EL (cell line): ENCODE measurements around the gene DCLK1.
A peak's percentile ranks its signal among the peaks of the same experiment; 100 is the strongest.

ENCODE experiments used
- DNase-seq: peaks from one replicate; pipeline ENCODE4 v3.0.0-alpha.2; 2016

DCLK1 gene

GRCh38 chr13:35817642-35818607 is 313.3 kb downstream of the DCLK1 start:
- no peak for DNase-seq

DNA sequence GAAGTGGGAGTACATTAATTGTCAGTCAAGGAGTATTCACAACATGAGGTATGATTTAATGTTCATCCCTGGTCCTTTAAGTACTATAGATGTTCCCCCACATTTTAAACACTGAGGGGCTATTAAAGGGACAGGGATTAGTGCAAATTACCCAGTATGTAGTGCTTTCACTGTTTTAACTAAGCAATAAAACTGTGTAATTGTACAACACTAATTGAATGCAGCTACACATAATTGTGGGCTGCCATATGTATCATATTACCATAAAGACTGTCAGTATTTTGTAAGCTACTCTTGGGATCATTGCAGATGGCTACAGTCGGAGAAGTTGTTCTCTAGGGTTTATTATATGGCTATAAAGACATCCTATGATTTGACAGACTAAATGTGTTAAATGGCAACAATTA is 316.6 kb downstream of the DCLK1 start:
- DNase-seq = no peak

DNA sequence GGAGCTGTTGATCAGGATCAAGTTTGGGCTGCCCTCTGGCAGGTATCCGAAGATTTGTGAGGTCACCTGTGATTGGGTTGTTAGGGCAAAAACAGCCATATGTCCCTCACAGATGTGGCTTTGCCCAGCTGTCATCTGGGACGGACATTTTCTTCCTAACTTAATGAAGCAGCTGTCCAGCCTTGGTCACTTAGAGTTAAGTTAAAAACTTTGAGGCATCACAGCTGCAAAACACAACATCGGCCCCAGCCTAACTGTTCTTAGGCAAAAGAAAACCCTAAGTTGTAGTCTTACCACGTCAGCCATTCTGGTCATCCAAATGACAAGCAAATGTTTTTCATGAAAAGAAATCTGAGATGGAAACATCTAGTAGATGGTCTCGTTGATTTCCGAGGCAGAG is 318.4 kb downstream of the DCLK1 start:
- no peak for DNase-seq

DNA sequence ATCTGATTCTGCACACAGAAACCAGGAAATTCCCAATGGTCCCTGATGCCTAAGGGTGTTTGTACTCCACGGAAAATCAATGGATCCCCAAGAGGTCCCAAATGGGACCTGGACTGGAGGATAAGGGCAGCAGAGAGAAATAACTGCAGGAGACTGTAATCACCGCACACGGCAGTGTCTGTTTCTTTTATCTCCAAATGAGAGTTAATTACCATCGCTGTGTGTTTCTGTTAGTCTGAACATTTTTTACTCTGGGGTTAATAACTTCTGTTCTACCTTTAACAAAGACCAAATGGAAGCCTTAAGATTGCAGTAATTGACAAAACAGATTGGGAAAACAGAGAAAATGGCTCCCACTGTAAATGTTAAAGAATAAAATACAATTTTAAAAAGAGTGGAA is 320.9 kb downstream of the DCLK1 start:
- no peak for DNase-seq

- no peak for DNase-seq
Observed at GRCh38 chr13:35808846-35809245, 322.3 kb downstream of the DCLK1 start.

DNA sequence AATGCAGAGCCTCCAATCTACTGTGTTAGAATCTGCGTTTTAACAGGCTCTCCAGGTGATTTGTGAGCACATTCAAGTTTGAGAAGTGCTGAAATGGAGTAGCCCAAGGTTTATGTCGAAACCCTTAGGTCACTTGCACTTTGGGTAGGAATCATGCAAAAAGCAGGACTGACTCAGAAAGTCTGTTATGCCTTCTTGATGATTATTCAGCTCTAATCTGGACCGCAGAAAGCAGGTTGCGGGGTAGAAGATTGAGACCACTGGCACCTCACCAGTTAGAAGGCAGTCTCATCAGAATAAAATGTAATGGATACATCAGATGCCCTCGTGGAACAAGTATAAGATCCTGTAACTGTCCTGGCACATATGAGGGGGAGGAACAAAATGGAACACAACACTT is 326.3 kb downstream of the DCLK1 start:
- peak; percentile 16 for DNase-seq

DNA sequence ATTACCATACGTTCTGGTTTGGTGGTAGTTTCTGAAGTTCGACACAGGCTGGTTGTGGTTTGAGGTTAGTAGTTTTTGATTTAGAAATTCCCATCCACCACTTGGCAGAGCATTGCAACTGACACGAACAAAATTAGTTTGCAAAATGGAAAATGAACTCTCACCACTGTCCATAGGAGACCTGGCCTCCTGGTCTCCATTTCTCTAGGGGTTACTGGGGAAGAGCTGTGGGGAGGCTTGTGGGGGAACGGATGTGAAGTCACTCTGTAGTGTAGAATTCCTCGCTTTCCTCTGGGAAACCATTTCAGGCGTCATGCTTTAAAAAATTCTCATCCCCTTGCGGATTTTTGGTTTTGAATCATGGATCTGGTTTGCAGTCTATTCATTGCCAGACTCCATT is 333.2 kb downstream of the DCLK1 start:
- no peak for DNase-seq

DNA sequence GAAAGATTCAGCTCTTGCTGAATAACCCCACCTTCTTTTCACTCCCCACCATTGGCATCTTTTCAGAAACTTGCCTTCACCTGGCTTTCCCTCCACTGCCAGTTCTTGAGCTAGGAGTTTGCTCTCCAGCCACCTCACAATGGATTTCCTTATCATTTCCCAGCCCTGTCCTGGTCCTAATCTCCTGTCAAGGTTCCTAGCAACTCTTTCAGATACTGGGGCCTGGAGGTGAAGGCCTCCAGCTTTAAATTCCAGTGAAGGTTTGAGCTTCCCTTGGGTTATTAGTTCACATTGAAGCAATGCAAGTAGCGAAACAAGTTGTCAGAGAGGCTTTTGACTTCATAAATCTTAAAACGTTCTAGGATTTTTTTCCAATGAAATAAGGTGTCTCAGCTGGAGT is 333.9 kb downstream of the DCLK1 start:
- no peak for DNase-seq

- DNase-seq = no peak
Observed at GRCh38 chr13:35796623-35797022, 334.6 kb downstream of the DCLK1 start.

DNA sequence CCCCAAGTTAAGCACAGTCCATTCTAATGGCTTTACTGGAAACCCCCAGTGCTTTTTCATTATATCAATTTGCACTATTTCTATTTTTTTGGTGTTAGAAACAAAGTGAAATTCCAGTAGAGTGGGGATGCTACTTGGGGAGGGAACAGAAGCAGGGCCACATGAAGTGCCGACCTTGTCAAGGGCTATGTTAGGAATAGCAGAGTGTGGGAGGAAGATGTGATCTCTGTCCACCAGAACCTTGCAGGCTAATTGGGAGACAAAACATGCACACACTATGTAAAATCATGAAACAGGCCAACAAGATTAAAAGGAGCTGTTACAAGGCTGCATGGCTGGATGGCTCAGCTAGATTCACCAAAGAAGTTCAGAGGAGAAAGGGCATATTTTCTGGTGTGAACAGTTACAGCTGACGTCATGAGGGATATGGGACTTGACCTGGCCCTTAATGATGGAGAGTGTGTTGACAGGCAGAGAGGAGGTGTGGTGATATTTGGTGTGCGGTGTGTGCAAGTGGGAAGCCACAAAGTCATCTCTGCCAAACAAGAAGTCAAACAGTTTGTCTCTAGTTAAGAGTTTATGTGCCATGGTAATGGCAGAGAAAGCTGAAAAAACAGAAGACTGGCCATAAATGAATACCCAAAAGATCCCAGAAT is 336.3 kb downstream of the DCLK1 start:
- no peak for DNase-seq

DNA sequence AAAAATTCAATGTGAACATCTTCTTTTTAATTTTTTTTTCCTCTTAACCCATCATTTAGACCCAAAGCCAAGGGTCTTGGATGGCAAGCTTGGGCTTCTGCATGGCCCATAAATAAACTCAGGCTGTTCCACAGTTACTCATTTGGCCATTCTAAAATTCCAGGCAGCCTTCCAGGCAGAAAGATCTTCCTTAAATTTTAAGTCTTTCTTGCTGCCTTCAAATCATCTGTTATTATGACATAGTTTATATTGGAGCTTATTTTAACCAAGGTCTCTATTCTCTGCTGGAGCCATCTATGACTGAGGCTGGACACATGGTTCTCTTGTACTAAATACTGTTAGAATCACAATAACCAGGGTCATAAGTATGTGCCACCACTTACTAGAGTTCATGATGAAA is 337.4 kb downstream of the DCLK1 start:
- no peak for DNase-seq

DNA sequence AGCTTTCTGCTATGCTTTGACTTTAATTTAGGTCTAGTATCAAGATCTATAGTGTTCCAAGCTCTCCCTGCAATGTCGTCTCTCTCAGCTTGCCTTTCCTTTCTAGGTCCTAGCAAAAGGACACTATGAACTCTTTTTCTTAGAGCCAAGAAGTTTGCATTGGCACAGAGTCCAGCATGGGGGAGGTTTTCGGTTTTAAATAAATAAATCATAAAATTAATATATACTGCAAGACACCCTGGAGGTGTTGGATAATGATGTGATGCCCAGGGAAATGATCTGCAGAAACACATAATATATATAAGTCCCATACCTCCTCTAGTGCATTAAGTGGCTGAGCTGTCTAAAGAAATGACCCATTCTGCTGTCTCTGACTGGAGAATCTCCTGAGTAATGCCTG is 338.3 kb downstream of the DCLK1 start:
- DNase-seq = no peak

GRCh38 chr13:35792021-35792420 is 339.2 kb downstream of the DCLK1 start:
- DNase-seq = no peak

- peak; percentile 42 for DNase-seq
Observed at GRCh38 chr13:35791184-35791851, 339.9 kb downstream of the DCLK1 start.

DNA sequence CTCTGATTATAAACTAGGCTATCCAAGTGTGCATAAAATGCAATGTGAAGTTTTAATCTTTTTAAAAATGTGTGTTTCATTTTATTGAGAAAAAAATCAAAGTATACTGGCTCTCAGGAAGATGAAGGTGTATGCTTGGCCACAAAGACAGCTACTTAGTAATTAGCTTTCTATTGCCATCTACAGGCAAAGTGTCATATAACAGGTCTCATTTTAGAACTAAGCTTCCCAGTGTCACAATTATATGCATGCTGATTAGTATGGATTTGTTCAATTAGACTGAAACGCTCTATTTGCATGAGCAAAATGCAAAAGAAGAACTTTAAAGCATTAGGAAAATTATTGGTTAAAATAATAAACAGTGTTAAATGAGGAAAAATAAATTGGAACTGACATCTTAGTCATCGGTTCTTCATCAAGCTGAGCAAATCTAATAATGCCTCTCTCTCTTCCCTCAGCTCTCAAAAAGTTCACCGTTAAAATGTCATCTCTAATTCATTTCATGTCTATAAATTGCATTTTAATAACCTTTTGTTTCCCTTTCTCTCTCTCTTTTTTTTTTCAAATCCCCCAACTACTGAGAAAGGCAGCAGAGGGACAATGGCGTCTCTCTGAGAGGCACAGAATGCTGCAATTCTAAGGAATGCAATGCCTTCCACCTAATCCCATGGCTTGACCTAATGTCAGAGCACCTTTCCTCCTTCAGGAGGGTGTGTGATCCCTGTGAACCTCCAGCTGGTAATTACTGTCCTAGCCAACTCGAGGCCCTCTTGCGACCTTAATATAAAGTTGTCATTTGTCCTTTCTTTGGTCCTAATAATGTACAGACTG is 341.6 kb downstream of the DCLK1 start:
- DNase-seq = peak; percentile 52

DNA sequence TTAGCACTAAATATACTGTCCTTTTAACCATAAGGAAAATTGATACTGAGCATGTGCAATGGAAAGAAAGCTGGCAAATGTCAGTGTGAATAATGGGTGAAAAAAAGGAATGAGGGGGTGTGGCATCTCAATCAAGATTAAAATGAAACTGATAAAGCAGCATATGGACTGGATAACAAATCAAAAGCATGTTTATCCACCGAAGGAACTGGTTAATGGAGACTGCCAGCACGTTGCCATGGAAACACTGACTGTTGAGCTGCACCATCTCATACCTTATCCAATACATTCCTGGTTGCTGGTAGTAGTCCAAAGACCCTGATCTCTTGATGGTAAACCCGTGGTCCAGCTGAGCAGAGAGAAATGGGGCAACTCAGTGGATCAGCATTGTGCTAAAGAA is 343.2 kb downstream of the DCLK1 start:
- DNase-seq = no peak

DNA sequence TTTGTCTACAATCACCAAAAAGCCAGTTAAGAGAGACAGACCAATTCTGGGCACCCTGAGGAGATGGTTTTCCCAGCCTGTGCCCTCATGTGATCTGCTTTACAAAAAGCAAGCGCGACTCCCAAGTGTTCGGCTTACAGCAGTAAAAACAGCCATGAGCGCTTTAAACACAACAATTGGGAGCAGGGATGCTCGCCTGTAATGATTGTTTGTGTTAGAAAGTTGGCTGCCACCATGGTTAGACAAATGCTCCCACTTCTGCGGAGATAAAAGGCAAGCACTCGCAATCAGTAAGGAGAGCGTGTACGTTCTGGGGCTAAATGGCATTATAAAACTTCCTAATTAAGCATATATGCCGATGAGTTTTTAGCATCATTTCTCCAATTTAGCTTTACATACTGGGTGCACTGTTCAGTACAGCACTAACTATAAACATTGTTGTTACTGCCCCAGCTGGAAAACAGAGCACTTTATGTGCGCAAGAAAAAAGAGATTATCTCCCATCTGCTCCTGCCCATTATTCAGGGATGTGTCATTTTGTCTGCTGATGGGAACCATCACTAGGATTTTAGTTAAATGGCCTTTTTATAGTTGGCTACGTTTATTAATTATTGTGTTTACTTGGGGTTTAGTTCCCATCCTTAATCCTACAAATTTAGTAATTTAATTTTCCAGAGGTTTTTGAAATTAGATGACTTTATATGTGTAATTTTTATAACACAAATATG is 345.4 kb downstream of the DCLK1 start:
- DNase-seq = no peak

- DNase-seq = no peak
Observed at GRCh38 chr13:35784286-35784951, 346.8 kb downstream of the DCLK1 start.

GRCh38 chr13:35782793-35783192 is 348.4 kb downstream of the DCLK1 start:
- no peak for DNase-seq

DNA sequence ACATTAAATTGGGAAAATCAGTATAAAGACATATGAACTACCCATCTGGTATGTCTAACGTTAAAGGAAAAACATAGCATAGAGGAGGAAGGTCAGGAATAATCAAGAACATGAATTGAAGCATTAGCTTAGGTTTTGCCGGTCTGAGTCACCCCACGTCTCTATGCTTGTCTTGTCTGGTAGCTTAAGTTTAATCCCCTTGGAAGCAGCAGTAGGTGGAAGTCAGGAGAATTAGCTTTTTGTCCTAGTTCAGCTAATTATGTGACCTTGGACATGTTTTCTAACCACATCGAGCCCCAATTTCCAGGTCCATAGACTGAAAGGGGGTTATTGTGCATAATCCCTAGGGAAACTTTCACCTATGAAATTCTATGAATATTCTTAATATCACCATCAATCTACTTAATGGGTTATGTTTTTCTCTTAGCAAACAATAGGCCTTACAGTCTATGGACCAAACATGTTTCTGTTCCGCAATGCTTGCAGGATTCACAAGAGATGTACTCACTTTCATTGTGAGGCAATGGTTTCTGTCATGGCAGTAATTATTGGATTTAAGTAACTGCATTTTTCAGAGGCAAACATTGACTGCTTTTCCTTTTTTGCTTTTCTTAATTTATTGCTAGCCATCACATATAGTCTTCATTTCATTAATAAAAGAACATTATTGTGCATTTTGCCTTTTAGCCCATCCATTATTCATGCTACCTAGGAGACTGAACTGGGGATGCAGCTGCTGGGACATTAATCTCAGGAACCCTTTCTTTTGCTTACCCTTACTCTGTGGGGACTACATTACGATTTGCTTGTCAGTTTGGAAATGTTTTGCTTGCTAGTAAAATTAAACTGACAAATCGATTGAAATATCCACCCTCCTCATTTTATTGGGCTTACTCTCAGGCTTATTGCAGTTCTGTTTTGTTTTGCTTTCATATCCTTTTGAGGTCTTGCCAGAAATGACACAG is 349.9 kb downstream of the DCLK1 start:
- DNase-seq = no peak
